Retinal pigment epithelial cell (primary cell): Measurements from ENCODE around the gene GPR158.

Source experiments
- DNase-seq: peaks from one replicate; pipeline ENCODE4 v3.0.0-alpha.2; 2010; ENCODE audit warnings: low read depth
- H3K4me3 ChIP-seq: 2 replicates; pipeline ENCODE4 v1.5.1; 2011; ENCODE audit warnings: mild to moderate bottlenecking, low read length, control low read depth, moderate library complexity
- TF ChIP-seq, protein P1 (sequence below): conservative IDR thresholded peaks from 2 replicates; pipeline ENCODE4 v1.5.1; 2011; ENCODE audit warnings: low read depth, low read length, control low read depth, inconsistent platforms

The GPR158 gene

DNA sequence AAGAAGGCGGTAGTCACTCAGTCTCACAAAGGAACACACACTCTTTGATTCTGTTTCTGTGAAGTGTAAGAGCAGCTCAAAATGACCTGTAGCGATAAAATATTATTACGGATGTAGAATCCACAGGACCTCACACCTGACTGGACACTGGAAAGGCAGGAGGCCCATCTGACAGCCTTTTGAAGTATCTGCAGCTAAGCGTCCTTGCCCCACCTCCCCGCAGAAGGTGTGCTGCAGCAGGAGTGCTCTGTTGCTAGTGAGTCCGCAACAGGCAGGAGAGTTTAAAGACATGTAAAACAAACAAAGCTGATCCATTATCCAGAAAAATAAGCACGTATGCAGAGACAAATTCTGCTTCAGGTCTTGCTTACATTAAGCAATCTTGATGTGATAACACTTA, 355.5 kb downstream of the GPR158 start:
- TF ChIP-seq, protein P1, sequence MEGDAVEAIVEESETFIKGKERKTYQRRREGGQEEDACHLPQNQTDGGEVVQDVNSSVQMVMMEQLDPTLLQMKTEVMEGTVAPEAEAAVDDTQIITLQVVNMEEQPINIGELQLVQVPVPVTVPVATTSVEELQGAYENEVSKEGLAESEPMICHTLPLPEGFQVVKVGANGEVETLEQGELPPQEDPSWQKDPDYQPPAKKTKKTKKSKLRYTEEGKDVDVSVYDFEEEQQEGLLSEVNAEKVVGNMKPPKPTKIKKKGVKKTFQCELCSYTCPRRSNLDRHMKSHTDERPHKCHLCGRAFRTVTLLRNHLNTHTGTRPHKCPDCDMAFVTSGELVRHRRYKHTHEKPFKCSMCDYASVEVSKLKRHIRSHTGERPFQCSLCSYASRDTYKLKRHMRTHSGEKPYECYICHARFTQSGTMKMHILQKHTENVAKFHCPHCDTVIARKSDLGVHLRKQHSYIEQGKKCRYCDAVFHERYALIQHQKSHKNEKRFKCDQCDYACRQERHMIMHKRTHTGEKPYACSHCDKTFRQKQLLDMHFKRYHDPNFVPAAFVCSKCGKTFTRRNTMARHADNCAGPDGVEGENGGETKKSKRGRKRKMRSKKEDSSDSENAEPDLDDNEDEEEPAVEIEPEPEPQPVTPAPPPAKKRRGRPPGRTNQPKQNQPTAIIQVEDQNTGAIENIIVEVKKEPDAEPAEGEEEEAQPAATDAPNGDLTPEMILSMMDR = no peak
- H3K4me3 ChIP-seq = no peak overlapping the region
- DNase-seq = no peak

DNA sequence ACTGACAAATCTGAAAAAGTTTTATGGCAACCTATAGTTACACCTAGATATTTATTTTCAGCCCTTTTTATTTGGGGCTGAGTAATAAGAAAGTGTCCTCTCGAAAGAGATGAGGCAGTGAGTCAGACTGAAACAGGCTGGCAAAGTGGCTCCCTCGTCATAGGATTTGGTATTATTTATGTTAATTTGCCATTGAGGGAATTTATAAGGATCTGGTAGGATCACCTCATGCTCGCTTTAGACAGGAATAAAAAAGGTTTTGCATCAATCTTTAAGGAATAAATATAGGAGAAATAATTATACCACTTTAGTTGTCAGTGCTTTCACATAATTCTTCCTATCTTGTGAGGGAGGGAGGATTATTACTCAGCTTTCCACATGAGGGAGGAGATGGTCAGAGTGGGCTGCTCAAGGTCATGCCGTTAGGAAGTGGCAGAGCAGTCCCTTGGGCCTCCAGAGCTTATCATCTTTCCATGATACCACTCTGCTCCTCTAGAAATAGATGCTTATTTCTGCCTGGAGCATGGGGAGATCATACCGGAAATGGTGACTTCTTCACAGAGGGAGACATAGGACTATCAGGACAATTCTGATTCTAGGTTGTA, 356.8 kb downstream of the GPR158 start:
- H3K4me3 ChIP-seq = no peak overlapping the region
- DNase-seq = no peak
- TF ChIP-seq, protein P1 = no peak

DNA sequence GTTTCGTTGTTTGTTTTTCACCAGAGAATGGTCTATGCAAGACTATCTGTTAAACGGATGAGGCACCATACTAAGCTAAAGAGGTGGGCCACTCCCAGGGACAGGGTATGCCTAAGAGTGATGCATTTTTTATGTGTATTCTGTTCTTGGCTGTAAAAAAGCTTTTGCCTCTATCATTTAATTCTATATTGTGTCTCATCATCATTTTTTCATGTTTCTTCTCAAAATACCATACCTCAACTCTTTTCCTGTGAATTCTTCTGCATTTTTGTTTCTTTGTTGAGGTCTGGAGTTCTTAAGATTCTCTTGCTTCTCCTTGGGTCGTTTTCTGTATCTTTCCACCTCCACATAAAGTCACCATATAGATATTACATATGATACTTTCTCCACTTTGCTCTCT, 357.4 kb downstream of the GPR158 start:
- TF ChIP-seq, protein P1 = no peak
- no peak overlapping the region for H3K4me3 ChIP-seq
- DNase-seq = no peak

DNA sequence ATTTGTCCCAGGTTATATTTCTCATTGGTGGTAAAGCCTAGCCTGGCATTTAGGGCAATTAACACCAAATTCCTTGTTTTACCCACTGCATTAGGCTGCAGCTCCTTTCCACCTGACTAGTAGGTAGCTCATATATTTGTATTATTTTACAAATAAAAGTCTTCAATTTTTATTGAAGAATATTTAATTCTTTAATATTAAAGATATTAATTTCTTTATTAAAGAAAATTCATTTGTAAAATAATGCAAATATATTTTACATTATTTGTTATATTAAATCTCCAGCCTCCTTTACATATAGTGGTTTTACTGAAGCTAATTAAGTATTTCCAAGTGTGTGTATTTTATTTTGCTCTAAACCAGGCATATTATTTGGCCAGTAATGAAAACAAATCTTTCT, 361.2 kb downstream of the GPR158 start:
- H3K4me3 ChIP-seq = no peak overlapping the region
- no peak for DNase-seq
- TF ChIP-seq, protein P1 = no peak

DNA sequence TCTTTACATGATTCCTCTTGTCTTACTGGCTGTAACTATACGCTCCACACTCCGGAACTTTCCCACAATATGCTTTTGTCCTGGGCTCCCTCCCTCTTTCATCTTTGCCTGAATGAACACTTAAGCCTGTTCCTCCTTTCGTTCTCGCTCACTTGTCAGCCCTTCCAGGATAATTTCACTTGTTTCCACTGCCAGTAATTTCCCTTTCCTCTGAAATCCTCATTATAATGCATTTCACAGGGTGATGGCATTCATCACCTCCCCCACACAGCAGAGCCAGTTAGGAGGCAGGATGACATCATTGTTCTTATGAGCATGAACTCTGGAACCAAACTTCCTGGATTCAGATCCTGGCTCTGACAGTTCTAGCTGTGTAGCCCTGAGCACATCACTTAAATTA, 372.6 kb downstream of the GPR158 start:
- DNase-seq = peak; percentile 69
- TF ChIP-seq, protein P1 = no peak
- H3K4me3 ChIP-seq = no peak overlapping the region

DNA sequence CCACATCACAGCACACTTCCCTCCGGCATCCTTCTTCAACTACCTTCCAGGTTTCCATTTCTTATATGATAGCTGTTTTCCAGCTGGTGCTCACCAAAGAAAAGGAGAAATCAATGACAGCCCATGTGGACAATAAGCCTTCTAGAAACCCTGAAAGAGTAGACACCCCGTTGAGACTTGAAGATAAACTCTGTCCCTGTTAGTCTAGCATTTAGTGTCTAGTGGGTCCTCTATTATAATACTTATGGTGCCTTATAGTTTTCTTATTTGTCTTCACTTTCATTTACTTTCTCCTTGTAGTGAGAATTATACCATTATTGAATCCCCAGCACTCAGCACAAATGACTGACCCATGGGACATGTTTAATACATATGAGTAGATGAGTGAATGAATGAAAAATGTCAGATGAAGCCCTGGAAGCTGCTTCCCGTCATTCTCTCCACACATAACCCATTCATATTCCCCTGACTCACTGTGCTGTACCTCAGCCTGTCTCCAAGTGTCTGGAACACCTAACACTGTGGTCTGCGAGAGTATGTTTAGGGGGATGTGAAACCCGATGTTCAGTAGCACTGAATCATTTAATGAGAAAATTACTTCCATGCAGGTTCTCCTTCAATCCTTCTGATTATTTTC, 377.6 kb downstream of the GPR158 start:
- no peak for DNase-seq
- no peak overlapping the region for H3K4me3 ChIP-seq
- TF ChIP-seq, protein P1 = no peak

DNA sequence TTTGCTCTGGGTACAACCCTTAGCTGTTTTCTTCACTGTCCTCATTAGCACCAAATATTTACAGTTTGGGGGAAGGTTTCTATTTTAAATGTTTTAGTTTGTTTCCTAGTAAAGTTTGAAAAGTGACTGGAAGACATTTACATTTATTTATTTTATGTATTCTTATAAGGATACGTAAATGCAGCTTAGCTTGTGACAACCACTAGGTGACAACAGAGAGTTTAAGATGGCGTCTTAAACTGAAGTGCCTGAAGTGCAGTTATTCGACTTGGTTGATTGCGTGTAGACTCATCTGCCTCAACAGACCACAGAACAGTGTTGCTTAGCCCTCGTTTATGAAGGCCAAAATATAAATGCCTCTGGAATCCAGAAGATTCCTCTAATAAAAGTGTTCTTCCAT, 381.1 kb downstream of the GPR158 start:
- no peak for DNase-seq

More for the DNA sequence above, 381.1 kb downstream of the GPR158 start:
- no peak overlapping the region for H3K4me3 ChIP-seq
- TF ChIP-seq, protein P1 = peak; percentile 29
